HepG2 (cell line): ENCODE results near the gene RHBDD3. TPM values are rescaled to one million over a fixed set of nuclear protein-coding genes. Genes with fewer than 3 reads are reported as not detected.

Source experiments
- ATF6 ChIP-seq: sonication (generic); formaldehyde crosslinking; conservative IDR thresholded peaks from 2 replicates; pipeline ENCODE4 v1.4.0; 2020; ENCODE audit warnings: missing genetic modification reagents
- HNRNPK ChIP-seq: fragments of 200-400 bp; formaldehyde crosslinking; IDR thresholded peaks from 2 replicates; pipeline ENCODE4 v1.6.1; 2018; ENCODE audit warnings: low read length, low read depth, moderate library complexity, mild to moderate bottlenecking; ENCODE audit not compliant: poor library complexity, severe bottlenecking
- SUZ12 ChIP-seq: fragments of 150-350 bp; IDR thresholded peaks from 2 replicates; pipeline ENCODE4 v1.6.1; 2014; ENCODE audit warnings: low read depth, low read length
- ZBTB33 ChIP-seq: sonication (generic); formaldehyde crosslinking; IDR thresholded peaks from 2 replicates; pipeline ENCODE4 v1.4.0; 2020; ENCODE audit warnings: missing genetic modification reagents
- ZMAT3 ChIP-seq: sonication (generic); formaldehyde crosslinking; conservative IDR thresholded peaks from 2 replicates; pipeline ENCODE4 v1.7.0; 2021; ENCODE audit warnings: missing genetic modification reagents
- polyA plus RNA-seq, 8 experiments: library from polyadenylated mRNA; depleted of rRNA in 3 of 8; stranded (reverse) in 7 of 8; unstranded in 1 of 8; fragments of >200 nt; fragmentation: Illumina TruSeq in 4 of 8; extraction: Trizol in 4 of 8; gene quantifications; 2 replicates each; pipeline versions ENCODE4 v1.2.1 to v1.2.3, GENCODE V29; 2011 to 2016; ENCODE audit warnings: low read depth in 4 of 8, missing spikeins in 1 of 8, mixed read lengths in 1 of 8; ENCODE audit not compliant: insufficient read depth in 1 of 8
- total RNA-seq, 5 experiments: library from RNA; depleted of rRNA; stranded (reverse); fragments of >200 nt; fragmentation: Illumina TruSeq; extraction: Trizol; gene quantifications; 2 replicates each; pipeline ENCODE4 v1.2.3, GENCODE V29; 2016; ENCODE audit warnings: low read depth in 1 of 5
- TF ChIP-seq, protein P1 (sequence below): sonication (generic); formaldehyde crosslinking; IDR thresholded peaks from 2 replicates; pipeline ENCODE4 v1.4.0; 2020; ENCODE audit warnings: mild to moderate bottlenecking, missing genetic modification reagents, borderline replicate concordance
- TF ChIP-seq, protein P2 (sequence below): sonication (generic); formaldehyde crosslinking; IDR thresholded peaks from one replicate; pipeline ENCODE4 v1.5.1; 2020; ENCODE audit warnings: mild to moderate bottlenecking, missing genetic modification reagents; ENCODE audit errors: not compliant biosample characterization

RHBDD3 gene
- total and polyA plus RNA-seq, 2 of the 13 experiments (the other 11 are each of a cell fraction or from before 2014, with no cell fraction given), result 12.1 to 26.7 TPM

DNA sequence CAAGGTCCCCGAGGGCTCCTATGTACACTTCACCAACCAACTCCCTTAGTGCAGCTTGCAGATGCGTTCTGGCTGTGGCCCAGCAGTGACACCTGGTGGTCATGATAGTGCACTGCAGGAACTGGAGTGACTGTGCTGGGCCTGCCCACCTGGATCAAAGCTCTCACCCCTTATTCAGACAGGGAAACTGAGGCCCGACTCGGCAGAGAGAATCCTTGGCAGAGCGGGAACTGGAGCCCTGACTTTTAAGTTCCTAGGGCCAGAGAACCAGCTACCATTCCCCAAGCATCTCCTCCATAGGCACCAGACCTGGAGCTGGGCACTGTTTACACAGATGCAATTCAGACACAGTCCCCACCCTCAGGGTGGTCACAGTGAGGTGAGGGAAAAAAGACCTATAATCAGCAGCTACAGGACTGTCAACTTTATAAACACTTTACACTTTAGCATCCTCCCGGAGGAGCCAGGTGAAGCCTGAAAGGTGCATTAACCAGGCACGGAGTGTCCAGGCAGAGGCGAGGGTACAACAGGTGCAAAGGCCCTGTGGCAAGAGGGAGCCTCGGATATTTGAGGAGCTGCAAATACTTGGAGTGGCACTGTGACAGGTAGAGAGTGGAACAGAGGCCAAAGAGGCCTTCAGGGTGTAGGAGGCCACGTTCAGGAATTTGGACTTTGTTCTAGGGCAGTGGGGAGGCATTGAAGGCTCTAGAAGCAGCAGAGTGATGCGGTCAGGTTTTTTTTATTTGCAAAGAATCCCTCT, 22.0 kb downstream of the RHBDD3 start (continued):
- TF ChIP-seq, protein P1, sequence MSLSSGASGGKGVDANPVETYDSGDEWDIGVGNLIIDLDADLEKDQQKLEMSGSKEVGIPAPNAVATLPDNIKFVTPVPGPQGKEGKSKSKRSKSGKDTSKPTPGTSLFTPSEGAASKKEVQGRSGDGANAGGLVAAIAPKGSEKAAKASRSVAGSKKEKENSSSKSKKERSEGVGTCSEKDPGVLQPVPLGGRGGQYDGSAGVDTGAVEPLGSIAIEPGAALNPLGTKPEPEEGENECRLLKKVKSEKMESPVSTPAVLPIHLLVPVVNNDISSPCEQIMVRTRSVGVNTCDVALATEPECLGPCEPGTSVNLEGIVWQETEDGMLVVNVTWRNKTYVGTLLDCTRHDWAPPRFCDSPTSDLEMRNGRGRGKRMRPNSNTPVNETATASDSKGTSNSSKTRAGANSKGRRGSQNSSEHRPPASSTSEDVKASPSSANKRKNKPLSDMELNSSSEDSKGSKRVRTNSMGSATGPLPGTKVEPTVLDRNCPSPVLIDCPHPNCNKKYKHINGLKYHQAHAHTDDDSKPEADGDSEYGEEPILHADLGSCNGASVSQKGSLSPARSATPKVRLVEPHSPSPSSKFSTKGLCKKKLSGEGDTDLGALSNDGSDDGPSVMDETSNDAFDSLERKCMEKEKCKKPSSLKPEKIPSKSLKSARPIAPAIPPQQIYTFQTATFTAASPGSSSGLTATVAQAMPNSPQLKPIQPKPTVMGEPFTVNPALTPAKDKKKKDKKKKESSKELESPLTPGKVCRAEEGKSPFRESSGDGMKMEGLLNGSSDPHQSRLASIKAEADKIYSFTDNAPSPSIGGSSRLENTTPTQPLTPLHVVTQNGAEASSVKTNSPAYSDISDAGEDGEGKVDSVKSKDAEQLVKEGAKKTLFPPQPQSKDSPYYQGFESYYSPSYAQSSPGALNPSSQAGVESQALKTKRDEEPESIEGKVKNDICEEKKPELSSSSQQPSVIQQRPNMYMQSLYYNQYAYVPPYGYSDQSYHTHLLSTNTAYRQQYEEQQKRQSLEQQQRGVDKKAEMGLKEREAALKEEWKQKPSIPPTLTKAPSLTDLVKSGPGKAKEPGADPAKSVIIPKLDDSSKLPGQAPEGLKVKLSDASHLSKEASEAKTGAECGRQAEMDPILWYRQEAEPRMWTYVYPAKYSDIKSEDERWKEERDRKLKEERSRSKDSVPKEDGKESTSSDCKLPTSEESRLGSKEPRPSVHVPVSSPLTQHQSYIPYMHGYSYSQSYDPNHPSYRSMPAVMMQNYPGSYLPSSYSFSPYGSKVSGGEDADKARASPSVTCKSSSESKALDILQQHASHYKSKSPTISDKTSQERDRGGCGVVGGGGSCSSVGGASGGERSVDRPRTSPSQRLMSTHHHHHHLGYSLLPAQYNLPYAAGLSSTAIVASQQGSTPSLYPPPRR (CRISPR knock-in tag), result no peak
- no peak for TF ChIP-seq SUZ12
- TF ChIP-seq ATF6 (CRISPR knock-in tag), result no peak
- TF ChIP-seq ZBTB33, result peak; percentile 27; the same call in 1 of the 2 replicates
- TF ChIP-seq HNRNPK, result no peak
- TF ChIP-seq ZMAT3, result no peak
- TF ChIP-seq, protein P2, sequence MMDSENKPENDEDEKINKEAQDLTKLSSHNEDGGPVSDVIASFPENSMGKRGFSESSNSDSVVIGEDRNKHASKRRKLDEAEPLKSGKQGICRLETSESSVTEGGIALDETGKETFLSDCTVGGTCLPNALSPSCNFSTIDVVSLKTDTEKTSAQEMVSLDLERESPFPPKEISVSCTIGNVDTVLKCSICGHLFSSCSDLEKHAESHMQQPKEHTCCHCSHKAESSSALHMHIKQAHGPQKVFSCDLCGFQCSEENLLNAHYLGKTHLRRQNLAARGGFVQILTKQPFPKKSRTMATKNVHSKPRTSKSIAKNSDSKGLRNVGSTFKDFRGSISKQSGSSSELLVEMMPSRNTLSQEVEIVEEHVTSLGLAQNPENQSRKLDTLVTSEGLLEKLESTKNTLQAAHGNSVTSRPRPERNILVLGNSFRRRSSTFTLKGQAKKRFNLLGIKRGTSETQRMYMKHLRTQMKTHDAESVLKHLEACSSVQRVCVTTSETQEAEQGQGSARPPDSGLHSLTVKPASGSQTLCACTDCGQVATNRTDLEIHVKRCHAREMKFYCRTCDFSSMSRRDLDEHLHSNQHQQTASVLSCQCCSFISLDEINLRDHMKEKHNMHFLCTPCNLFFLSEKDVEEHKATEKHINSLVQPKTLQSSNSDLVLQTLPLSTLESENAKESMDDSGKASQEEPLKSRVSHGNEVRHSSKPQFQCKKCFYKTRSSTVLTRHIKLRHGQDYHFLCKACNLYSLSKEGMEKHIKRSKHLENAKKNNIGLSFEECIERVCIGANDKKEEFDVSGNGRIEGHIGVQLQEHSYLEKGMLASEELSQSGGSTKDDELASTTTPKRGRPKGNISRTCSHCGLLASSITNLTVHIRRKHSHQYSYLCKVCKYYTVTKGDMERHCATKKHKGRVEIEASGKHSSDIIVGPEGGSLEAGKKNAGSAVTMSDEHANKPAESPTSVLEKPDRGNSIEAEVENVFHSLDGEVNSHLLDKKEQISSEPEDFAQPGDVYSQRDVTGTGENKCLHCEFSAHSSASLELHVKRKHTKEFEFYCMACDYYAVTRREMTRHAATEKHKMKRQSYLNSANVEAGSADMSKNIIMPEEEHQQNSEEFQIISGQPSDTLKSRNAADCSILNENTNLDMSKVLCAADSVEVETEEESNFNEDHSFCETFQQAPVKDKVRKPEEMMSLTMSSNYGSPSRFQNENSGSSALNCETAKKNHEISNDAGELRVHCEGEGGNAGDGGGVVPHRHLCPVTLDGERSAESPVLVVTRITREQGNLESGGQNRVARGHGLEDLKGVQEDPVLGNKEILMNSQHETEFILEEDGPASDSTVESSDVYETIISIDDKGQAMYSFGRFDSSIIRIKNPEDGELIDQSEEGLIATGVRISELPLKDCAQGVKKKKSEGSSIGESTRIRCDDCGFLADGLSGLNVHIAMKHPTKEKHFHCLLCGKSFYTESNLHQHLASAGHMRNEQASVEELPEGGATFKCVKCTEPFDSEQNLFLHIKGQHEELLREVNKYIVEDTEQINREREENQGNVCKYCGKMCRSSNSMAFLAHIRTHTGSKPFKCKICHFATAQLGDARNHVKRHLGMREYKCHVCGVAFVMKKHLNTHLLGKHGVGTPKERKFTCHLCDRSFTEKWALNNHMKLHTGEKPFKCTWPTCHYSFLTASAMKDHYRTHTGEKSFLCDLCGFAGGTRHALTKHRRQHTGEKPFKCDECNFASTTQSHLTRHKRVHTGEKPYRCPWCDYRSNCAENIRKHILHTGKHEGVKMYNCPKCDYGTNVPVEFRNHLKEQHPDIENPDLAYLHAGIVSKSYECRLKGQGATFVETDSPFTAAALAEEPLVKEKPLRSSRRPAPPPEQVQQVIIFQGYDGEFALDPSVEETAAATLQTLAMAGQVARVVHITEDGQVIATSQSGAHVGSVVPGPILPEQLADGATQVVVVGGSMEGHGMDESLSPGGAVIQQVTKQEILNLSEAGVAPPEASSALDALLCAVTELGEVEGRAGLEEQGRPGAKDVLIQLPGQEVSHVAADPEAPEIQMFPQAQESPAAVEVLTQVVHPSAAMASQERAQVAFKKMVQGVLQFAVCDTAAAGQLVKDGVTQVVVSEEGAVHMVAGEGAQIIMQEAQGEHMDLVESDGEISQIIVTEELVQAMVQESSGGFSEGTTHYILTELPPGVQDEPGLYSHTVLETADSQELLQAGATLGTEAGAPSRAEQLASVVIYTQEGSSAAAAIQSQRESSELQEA, result no peak
